GM12878 (cell line): ENCODE measurements around the gene OR10H4.

Experiments used
- CHD2 ChIP-seq: IDR thresholded peaks from 2 replicates; pipeline ENCODE4 v1.6.1; 2011; ENCODE audit warnings: low read depth, low read length, improper control_type of control experiment, borderline replicate concordance
- CREB1 ChIP-seq: IDR thresholded peaks from 2 replicates; pipeline ENCODE4 v1.6.1; 2012; ENCODE audit warnings: low read depth, mild to moderate bottlenecking, inconsistent platforms
- CTCF ChIP-seq, 3 experiments: IDR thresholded peaks in 2 of 3; conservative IDR thresholded peaks in 1 of 3; 2 replicates each; pipeline ENCODE4 v1.5.1; 2011; ENCODE audit warnings: low read depth in 3 of 3, low read length in 3 of 3, mild to moderate bottlenecking in 3 of 3, control low read depth in 2 of 3, moderate library complexity in 2 of 3, inconsistent platforms in 1 of 3, mixed read lengths in 1 of 3; ENCODE audit not compliant: control insufficient read depth in 2 of 3, insufficient read depth in 1 of 3; ENCODE audit errors: extremely low read depth in 1 of 3
- EP300 ChIP-seq, 2 experiments: fragments of 150-350 bp in 1 of 2; IDR thresholded peaks; 2 replicates each; pipeline ENCODE4 v1.6.1; 2011 to 2012; ENCODE audit warnings: low read depth in 2 of 2, low read length in 2 of 2, borderline replicate concordance in 1 of 2, improper control_type of control experiment in 1 of 2, inconsistent platforms in 1 of 2; ENCODE audit not compliant: control insufficient read depth in 1 of 2
- EZH2 ChIP-seq: IDR thresholded peaks from 2 replicates; pipeline ENCODE4 v1.6.1; 2012; ENCODE audit warnings: low read depth, mild to moderate bottlenecking, control low read depth, inconsistent platforms, low read length, borderline replicate concordance; ENCODE audit not compliant: control insufficient read depth
- RCOR1 ChIP-seq: conservative IDR thresholded peaks from 2 replicates; pipeline ENCODE4 v1.6.1; 2012; ENCODE audit warnings: low read depth, low read length, improper control_type of control experiment
- TF ChIP-seq, protein P1 (sequence below): IDR thresholded peaks from 2 replicates; pipeline ENCODE4 v1.6.1; 2012; ENCODE audit warnings: low read length, inconsistent platforms

DNA sequence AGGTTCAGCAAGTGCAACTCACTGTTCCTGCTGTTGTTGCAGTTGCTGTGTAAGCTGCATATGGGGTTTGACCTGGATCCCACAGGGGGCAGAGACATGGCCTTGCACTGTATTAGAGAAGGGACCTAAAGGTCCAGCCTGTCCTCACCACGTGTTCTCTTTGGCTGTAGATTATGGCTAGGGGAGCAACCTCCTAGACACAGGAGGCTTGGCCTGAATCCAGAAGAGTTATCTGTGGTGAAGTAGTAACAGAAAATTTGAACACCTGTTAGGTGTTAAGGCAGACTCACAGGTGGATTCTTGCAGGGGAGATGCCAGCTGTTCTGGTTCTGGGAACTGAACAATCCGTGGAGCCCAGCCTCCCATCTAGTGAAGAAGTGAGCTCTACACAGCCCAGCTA is 11.0 kb upstream of the OR10H4 start:
- TF ChIP-seq, protein P1, sequence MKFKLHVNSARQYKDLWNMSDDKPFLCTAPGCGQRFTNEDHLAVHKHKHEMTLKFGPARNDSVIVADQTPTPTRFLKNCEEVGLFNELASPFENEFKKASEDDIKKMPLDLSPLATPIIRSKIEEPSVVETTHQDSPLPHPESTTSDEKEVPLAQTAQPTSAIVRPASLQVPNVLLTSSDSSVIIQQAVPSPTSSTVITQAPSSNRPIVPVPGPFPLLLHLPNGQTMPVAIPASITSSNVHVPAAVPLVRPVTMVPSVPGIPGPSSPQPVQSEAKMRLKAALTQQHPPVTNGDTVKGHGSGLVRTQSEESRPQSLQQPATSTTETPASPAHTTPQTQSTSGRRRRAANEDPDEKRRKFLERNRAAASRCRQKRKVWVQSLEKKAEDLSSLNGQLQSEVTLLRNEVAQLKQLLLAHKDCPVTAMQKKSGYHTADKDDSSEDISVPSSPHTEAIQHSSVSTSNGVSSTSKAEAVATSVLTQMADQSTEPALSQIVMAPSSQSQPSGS = no peak
- no peak for TF ChIP-seq CTCF (IDR thresholded peaks at IDR 0.05 in 2 of 3, conservative IDR thresholded peaks at IDR 0.05 in 1 of 3; ENCODE audit: control insufficient read depth in 2 of 3, extremely low read depth in 1 of 3, insufficient read depth in 1 of 3, low read depth in 3 of 3, low read length in 3 of 3)
- no peak for TF ChIP-seq EZH2
- TF ChIP-seq RCOR1 = no peak
- no peak for TF ChIP-seq EP300 (IDR thresholded peaks at IDR 0.05; ENCODE audit: borderline replicate concordance in 1 of 2, control insufficient read depth in 1 of 2, low read depth in 2 of 2, low read length in 2 of 2)
- no peak for TF ChIP-seq CHD2
- TF ChIP-seq CREB1 = no peak
